K562 (cell line): ENCODE results near the gene ZCWPW1.

Source experiments
- ATF1 ChIP-seq, 2 experiments: fragments of 450-650 bp in 1 of 2; IDR thresholded peaks; 2 replicates each; pipeline ENCODE4 v1.6.1; 2016; ENCODE audit warnings: missing compliant biosample characterization in 1 of 2, missing genetic modification characterization in 1 of 2
- CAMTA2 ChIP-seq: fragments of 250-450 bp; sonication (Bioruptor Pico); conservative IDR thresholded peaks from 2 replicates; pipeline ENCODE4 v1.5.1; 2022
- CEBPG ChIP-seq, 3 experiments: fragments of 200-800 bp in 1 of 3; sonication (Bioruptor generic) in 1 of 3; sonication (generic) in 1 of 3; formaldehyde crosslinking in 1 of 3; IDR thresholded peaks in 2 of 3; conservative IDR thresholded peaks in 1 of 3; 2 replicates each; pipeline versions ENCODE4 v1.6.1 to v1.8.0; 2016 to 2022; ENCODE audit warnings: missing compliant biosample characterization in 2 of 3, missing genetic modification characterization in 2 of 3, mild to moderate bottlenecking in 1 of 3, missing genetic modification reagents in 1 of 3
- CREM ChIP-seq: IDR thresholded peaks from 2 replicates; pipeline ENCODE4 v1.6.1; 2014; ENCODE audit warnings: antibody characterized with exemption, low read depth
- EZH2 ChIP-seq: IDR thresholded peaks from 2 replicates; pipeline ENCODE4 v1.6.1; 2012; ENCODE audit warnings: low read depth, mild to moderate bottlenecking, inconsistent platforms, low read length, borderline replicate concordance
- MYNN ChIP-seq, 2 experiments: sonication (generic); formaldehyde crosslinking in 1 of 2; IDR thresholded peaks; 2 replicates each; pipeline versions ENCODE4 v1.5.0 to v1.6.1; 2016 to 2020; ENCODE audit warnings: antibody characterized with exemption in 1 of 2, missing genetic modification reagents in 1 of 2
- SRF ChIP-seq, 2 experiments: fragments of 250-450, 450-650 bp in 1 of 2; sonication (Bioruptor Pico) in 1 of 2; sonication (generic) in 1 of 2; formaldehyde crosslinking; IDR thresholded peaks; 2 replicates each; pipeline versions ENCODE4 v1.5.0 to v1.5.1; 2020 to 2022; ENCODE audit warnings: mild to moderate bottlenecking in 1 of 2, missing genetic modification reagents in 1 of 2
- STAT5B ChIP-seq: fragments of 250-450 bp; sonication (Bioruptor Pico); IDR thresholded peaks from 2 replicates; pipeline ENCODE4 v1.8.0; 2021; ENCODE audit warnings: mild to moderate bottlenecking, inconsistent platforms
- TAF1 ChIP-seq: IDR thresholded peaks from 2 replicates; pipeline ENCODE4 v1.6.1; 2011; ENCODE audit warnings: mild to moderate bottlenecking, low read length, moderate library complexity; ENCODE audit not compliant: insufficient read depth, control insufficient read depth, severe bottlenecking; ENCODE audit errors: extremely low read depth
- TCFL5 ChIP-seq: fragments of 250-450 bp; sonication (Bioruptor Pico); conservative IDR thresholded peaks from 2 replicates; pipeline ENCODE4 v1.6.1; 2021; ENCODE audit warnings: mild to moderate bottlenecking, moderate library complexity, matching md5 sums
- TF ChIP-seq, protein P1 (sequence below), 3 experiments: IDR thresholded peaks in 2 of 3; conservative IDR thresholded peaks in 1 of 3; 2 replicates each; pipeline ENCODE4 v1.5.1; 2011 to 2012; ENCODE audit warnings: low read length in 3 of 3, mild to moderate bottlenecking in 3 of 3, control low read depth in 2 of 3, improper control_type of control experiment in 1 of 3, inconsistent platforms in 1 of 3, low read depth in 1 of 3, mixed read lengths in 1 of 3, moderate library complexity in 1 of 3; ENCODE audit not compliant: insufficient read depth in 2 of 3
- TF ChIP-seq, protein P2 (sequence below), 2 experiments: IDR thresholded peaks; 2 replicates each; pipeline ENCODE4 v1.6.1; 2011; ENCODE audit warnings: borderline replicate concordance in 1 of 2, control low read depth in 1 of 2, low read depth in 1 of 2, low read length in 1 of 2, mild to moderate bottlenecking in 1 of 2, mixed read lengths in 1 of 2, moderate library complexity in 1 of 2; ENCODE audit not compliant: insufficient read depth in 1 of 2, insufficient read length in 1 of 2, poor library complexity in 1 of 2, severe bottlenecking in 1 of 2; ENCODE audit errors: extremely low read depth in 1 of 2
- TF ChIP-seq, protein P3 (sequence below): fragments of 250-450 bp; sonication (Bioruptor Pico); IDR thresholded peaks from 2 replicates; pipeline ENCODE4 v1.5.0; 2022; ENCODE audit warnings: mild to moderate bottlenecking

DNA sequence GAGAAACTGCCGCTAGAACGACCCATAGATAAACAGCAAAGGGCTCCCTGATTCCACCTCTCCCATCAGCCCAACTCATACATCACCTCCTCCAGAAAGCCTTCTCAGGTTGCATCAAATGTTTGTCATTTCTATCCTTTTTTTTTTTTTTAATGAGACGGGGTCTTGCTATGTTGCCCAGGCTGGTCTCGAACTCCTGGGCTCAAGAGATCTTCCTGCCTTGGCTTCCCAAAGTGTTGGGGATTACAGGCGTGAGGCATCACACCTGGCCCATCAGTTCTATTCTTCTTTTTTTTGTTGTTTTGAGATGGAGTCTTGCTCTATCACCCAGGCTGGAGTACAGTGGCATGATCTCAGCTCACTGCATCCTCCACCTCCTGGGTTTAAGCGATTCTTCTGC lies 28.5 kb upstream of the ZCWPW1 start:
- TF ChIP-seq, protein P1, sequence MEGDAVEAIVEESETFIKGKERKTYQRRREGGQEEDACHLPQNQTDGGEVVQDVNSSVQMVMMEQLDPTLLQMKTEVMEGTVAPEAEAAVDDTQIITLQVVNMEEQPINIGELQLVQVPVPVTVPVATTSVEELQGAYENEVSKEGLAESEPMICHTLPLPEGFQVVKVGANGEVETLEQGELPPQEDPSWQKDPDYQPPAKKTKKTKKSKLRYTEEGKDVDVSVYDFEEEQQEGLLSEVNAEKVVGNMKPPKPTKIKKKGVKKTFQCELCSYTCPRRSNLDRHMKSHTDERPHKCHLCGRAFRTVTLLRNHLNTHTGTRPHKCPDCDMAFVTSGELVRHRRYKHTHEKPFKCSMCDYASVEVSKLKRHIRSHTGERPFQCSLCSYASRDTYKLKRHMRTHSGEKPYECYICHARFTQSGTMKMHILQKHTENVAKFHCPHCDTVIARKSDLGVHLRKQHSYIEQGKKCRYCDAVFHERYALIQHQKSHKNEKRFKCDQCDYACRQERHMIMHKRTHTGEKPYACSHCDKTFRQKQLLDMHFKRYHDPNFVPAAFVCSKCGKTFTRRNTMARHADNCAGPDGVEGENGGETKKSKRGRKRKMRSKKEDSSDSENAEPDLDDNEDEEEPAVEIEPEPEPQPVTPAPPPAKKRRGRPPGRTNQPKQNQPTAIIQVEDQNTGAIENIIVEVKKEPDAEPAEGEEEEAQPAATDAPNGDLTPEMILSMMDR (IDR thresholded peaks at IDR 0.05 in 2 of 3, conservative IDR thresholded peaks at IDR 0.05 in 1 of 3; ENCODE audit: insufficient read depth in 2 of 3, low read depth in 1 of 3, low read length in 3 of 3) = no peak
- TF ChIP-seq CAMTA2 (CRISPR knock-in tag) (no peak), CEBPG (CRISPR knock-in tag; IDR thresholded peaks at IDR 0.05) (no peak), CEBPG (tag; conservative IDR thresholded peaks at IDR 0.05 in 1 of 2, IDR thresholded peaks at IDR 0.05 in 1 of 2) (no peak), STAT5B (no peak), ATF1 (CRISPR knock-in tag; IDR thresholded peaks at IDR 0.05) (no peak), ATF1 (tag; IDR thresholded peaks at IDR 0.05) (no peak), CREM (no peak), SRF (CRISPR knock-in tag; IDR thresholded peaks at IDR 0.05) (no peak), TAF1 (no peak), EZH2 (no peak), TCFL5 (CRISPR knock-in tag) (no peak), MYNN (IDR thresholded peaks at IDR 0.05) (no peak), MYNN (CRISPR knock-in tag; IDR thresholded peaks at IDR 0.05) (no peak)
- TF ChIP-seq, protein P2, sequence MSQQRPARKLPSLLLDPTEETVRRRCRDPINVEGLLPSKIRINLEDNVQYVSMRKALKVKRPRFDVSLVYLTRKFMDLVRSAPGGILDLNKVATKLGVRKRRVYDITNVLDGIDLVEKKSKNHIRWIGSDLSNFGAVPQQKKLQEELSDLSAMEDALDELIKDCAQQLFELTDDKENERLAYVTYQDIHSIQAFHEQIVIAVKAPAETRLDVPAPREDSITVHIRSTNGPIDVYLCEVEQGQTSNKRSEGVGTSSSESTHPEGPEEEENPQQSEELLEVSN (IDR thresholded peaks at IDR 0.05; ENCODE audit: borderline replicate concordance in 1 of 2, extremely low read depth in 1 of 2, insufficient read depth in 1 of 2, insufficient read length in 1 of 2, low read depth in 1 of 2, low read length in 1 of 2, poor library complexity in 1 of 2, severe bottlenecking in 1 of 2) = no peak
- TF ChIP-seq, protein P3, sequence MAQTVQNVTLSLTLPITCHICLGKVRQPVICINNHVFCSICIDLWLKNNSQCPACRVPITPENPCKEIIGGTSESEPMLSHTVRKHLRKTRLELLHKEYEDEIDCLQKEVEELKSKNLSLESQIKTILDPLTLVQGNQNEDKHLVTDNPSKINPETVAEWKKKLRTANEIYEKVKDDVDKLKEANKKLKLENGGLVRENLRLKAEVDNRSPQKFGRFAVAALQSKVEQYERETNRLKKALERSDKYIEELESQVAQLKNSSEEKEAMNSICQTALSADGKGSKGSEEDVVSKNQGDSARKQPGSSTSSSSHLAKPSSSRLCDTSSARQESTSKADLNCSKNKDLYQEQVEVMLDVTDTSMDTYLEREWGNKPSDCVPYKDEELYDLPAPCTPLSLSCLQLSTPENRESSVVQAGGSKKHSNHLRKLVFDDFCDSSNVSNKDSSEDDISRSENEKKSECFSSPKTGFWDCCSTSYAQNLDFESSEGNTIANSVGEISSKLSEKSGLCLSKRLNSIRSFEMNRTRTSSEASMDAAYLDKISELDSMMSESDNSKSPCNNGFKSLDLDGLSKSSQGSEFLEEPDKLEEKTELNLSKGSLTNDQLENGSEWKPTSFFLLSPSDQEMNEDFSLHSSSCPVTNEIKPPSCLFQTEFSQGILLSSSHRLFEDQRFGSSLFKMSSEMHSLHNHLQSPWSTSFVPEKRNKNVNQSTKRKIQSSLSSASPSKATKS (CRISPR knock-in tag) = no peak
